Liver (tissue), 9 donors: ENCODE data around the gene FLT3LG. TPM values are rescaled to one million over a fixed set of nuclear protein-coding genes. Genes with fewer than 3 reads are reported as not detected.

Source experiments
- DNase-seq: peaks from one replicate; pipeline ENCODE4 v3.0.0-alpha.2; 2017; ENCODE audit warnings: low spot score
- H3K27ac ChIP-seq, 2 donors: one replicate each; pipeline ENCODE4 v1.7.0; 2013; ENCODE audit warnings: inconsistent platforms in 2 of 2, low read length in 2 of 2, control low read depth in 1 of 2, low read depth in 1 of 2, mild to moderate bottlenecking in 1 of 2
- H3K27me3 ChIP-seq, 4 donors: one replicate each; pipeline versions ENCODE4 v1.6.1 to v1.7.0; 2013; ENCODE audit warnings: low read length in 3 of 4, inconsistent platforms in 1 of 4, mild to moderate bottlenecking in 1 of 4, moderate library complexity in 1 of 4; ENCODE audit not compliant: control insufficient read depth in 4 of 4, insufficient read depth in 4 of 4
- H3K36me3 ChIP-seq, 4 donors: one replicate each; pipeline versions ENCODE4 v1.6.1 to v1.7.0; 2013; ENCODE audit warnings: low read length in 3 of 4, mild to moderate bottlenecking in 3 of 4, low read depth in 1 of 4, moderate library complexity in 1 of 4; ENCODE audit not compliant: control insufficient read depth in 4 of 4, insufficient read depth in 3 of 4
- H3K4me1 ChIP-seq, 4 donors: one replicate each; pipeline versions ENCODE4 v1.6.1 to v1.7.0; 2013; ENCODE audit warnings: low read length in 3 of 4, mild to moderate bottlenecking in 3 of 4, moderate library complexity in 1 of 4; ENCODE audit not compliant: control insufficient read depth in 4 of 4, insufficient read depth in 4 of 4
- H3K4me3 ChIP-seq, 3 donors: one replicate each; pipeline versions ENCODE4 v1.6.1 to v1.7.0; 2013; ENCODE audit warnings: low read length in 3 of 3, control low read depth in 1 of 3, low read depth in 1 of 3, mild to moderate bottlenecking in 1 of 3
- H3K9ac ChIP-seq, 2 donors: one replicate each; pipeline ENCODE4 v1.7.0; 2013; ENCODE audit warnings: low read length in 2 of 2, mild to moderate bottlenecking in 2 of 2, moderate library complexity in 2 of 2, control low read depth in 1 of 2, low read depth in 1 of 2
- H3K9me3 ChIP-seq, 4 donors: one replicate each; pipeline versions ENCODE4 v1.6.1 to v1.7.0; 2013; ENCODE audit warnings: low read length in 3 of 4; ENCODE audit not compliant: control insufficient read depth in 4 of 4
- ATF3 ChIP-seq: IDR thresholded peaks from 2 replicates; pipeline ENCODE4 v1.6.1; 2016; ENCODE audit warnings: antibody characterized with exemption
- CTCF ChIP-seq: fragments of 150-350 bp; IDR thresholded peaks from 2 replicates; pipeline ENCODE4 v1.5.1; 2017; ENCODE audit warnings: improper control_type of control experiment, low read depth, low read length; ENCODE audit not compliant: missing input control
- EGR1 ChIP-seq, 2 donors: IDR thresholded peaks; 2 replicates each; pipeline ENCODE4 v1.6.1; 2016 to 2018; ENCODE audit warnings: antibody characterized with exemption in 2 of 2, low read depth in 2 of 2
- FOXA1 ChIP-seq: IDR thresholded peaks from 2 replicates; pipeline ENCODE4 v1.6.1; 2016; ENCODE audit warnings: antibody characterized with exemption
- GABPA ChIP-seq, 2 donors: IDR thresholded peaks in 1 of 2; conservative IDR thresholded peaks in 1 of 2; 2 replicates each; pipeline ENCODE4 v1.6.1; 2016; ENCODE audit warnings: antibody characterized with exemption in 2 of 2, mild to moderate bottlenecking in 1 of 2, moderate library complexity in 1 of 2
- JUND ChIP-seq, 2 donors: IDR thresholded peaks; 2 replicates each; pipeline ENCODE4 v1.6.1; 2016; ENCODE audit warnings: antibody characterized with exemption in 2 of 2
- MAX ChIP-seq: IDR thresholded peaks from 2 replicates; pipeline ENCODE4 v1.6.1; 2016; ENCODE audit warnings: antibody characterized with exemption
- NR2F2 ChIP-seq: IDR thresholded peaks from 2 replicates; pipeline ENCODE4 v1.6.1; 2016; ENCODE audit warnings: antibody characterized with exemption
- RAD21 ChIP-seq, 2 donors: IDR thresholded peaks; 2 replicates each; pipeline ENCODE4 v1.6.1; 2016; ENCODE audit warnings: antibody characterized with exemption in 2 of 2, mild to moderate bottlenecking in 2 of 2
- REST ChIP-seq: IDR thresholded peaks from 2 replicates; pipeline ENCODE4 v1.6.1; 2016; ENCODE audit warnings: antibody characterized with exemption, mild to moderate bottlenecking
- RXRA ChIP-seq, 2 donors: IDR thresholded peaks; 2 replicates each; pipeline ENCODE4 v1.6.1; 2017 to 2018; ENCODE audit warnings: antibody characterized with exemption in 2 of 2, mild to moderate bottlenecking in 1 of 2
- WGBS: extraction: QIAGEN DNeasy Blood & Tissue Kit; methylation state at CpG from one replicate; pipeline ENCODE4 v1.1.7; 2013; 5-methylcytosine and 5-hydroxymethylcytosine counted together
- polyA plus RNA-seq, 2 donors: library from polyadenylated mRNA; stranded (reverse) in 1 of 2; unstranded in 1 of 2; fragments of 200-250 nt in 1 of 2; fragments of >200 nt in 1 of 2; fragmentation: Nextera tagmentation in 1 of 2; extraction: Ambion mirVana in 1 of 2; gene quantifications; one replicate each; pipeline versions ENCODE4 v1.2.1 to v1.2.3, GENCODE V29; 2013 to 2015
- total RNA-seq, 2 donors: library from RNA; depleted of rRNA; stranded (reverse); fragments of >200 nt; gene quantifications; one replicate each; pipeline ENCODE4 v1.2.3, GENCODE V29; 2014
- donor health status: healthy.
- donor health status: healthy.
- donor health status: healthy.
- donor health status: healthy.
- donor health status: healthy.

The FLT3LG gene
- total and polyA plus RNA-seq, 4 donors: 0.65 to 4.3 (median 2.2) TPM

- TF ChIP-seq CTCF: no peak
- no peak for TF ChIP-seq ATF3
- TF ChIP-seq GABPA (IDR thresholded peaks at IDR 0.05 in 1 of 2, conservative IDR thresholded peaks at IDR 0.05 in 1 of 2): no peak
- peak overlapping the region; percentile 77 to 86 for H3K27ac ChIP-seq
- no peak for DNase-seq
- peaks cover 0 to 21% (median 16%) of the 10 kb centered on the region in 4 donors for H3K4me1 ChIP-seq
- 1% methylated on average over 26 of the region's 26 CpGs for WGBS
- H3K9ac ChIP-seq: peak overlapping the region; percentile 83 to 93
- peak overlapping the region; percentile 70 to 98 (median 89) for H3K4me3 ChIP-seq
- H3K9me3 ChIP-seq: no peaks in the 10 kb centered on the region
- H3K36me3 ChIP-seq: peaks cover 15 to 37% (median 33%) of the 10 kb centered on the region in 4 donors
- H3K27me3 ChIP-seq: no peaks in the 10 kb centered on the region
Observed at GRCh38 chr19:49488046-49488862, 14.2 kb downstream of the FLT3LG start.

GRCh38 chr19:49488863-49489537 lies 15.0 kb downstream of the FLT3LG start:
- TF ChIP-seq REST (no peak), ATF3 (no peak), EGR1 (IDR thresholded peaks at IDR 0.05; ENCODE audit: low read depth in 2 of 2) (no peak), RXRA (IDR thresholded peaks at IDR 0.05) (no peak), MAX (no peak), JUND (IDR thresholded peaks at IDR 0.05) (no peak), CTCF (no peak), NR2F2 (no peak), RAD21 (IDR thresholded peaks at IDR 0.05) (no peak), FOXA1 (no peak)
- Histone ChIP-seq H3K27me3 (no peaks in the 10 kb centered on the region), H3K9me3 (no peaks in the 10 kb centered on the region), H3K4me3 (peak overlapping the region; percentile 70 to 98 (median 89)), H3K27ac (peak overlapping the region in 1 of 2 donors; percentile 86), H3K4me1 (peaks cover 0 to 21% (median 16%) of the 10 kb centered on the region in 4 donors), H3K36me3 (peaks cover 15 to 37% (median 33%) of the 10 kb centered on the region in 4 donors), H3K9ac (peak overlapping the region; percentile 83 to 93)
- WGBS: 35% methylated on average over 15 of the region's 15 CpGs
- no peak for DNase-seq
